Kidney epithelial cell (primary cell): ENCODE results near the gene SPAG16. TPM values are rescaled to one million over a fixed set of nuclear protein-coding genes. Genes with fewer than 3 reads are reported as not detected.
"Not testable (repeated sequence)": the region's sequence is repeated elsewhere in the genome, so short reads cannot be mapped to it uniquely, and the experiment has no call there.

Experiments
- DNase-seq: peaks from one replicate; pipeline ENCODE4 v3.0.0-alpha.2; 2010; ENCODE audit warnings: low read depth
- H3K27me3 ChIP-seq: 2 replicates; pipeline ENCODE4 v1.6.0; 2011; ENCODE audit warnings: low read length; ENCODE audit not compliant: control insufficient read depth, insufficient read depth
- H3K36me3 ChIP-seq: 2 replicates; pipeline ENCODE4 v1.5.1; 2011; ENCODE audit warnings: low read length; ENCODE audit not compliant: control insufficient read depth, insufficient read depth
- H3K4me3 ChIP-seq: 2 replicates; pipeline ENCODE4 v1.5.1; 2011; ENCODE audit warnings: low read depth, mild to moderate bottlenecking, control low read depth, low read length
- total RNA-seq: library from RNA; depleted of rRNA; stranded (reverse); fragments of >200 nt; gene quantifications from 2 replicates; pipeline ENCODE4 v1.2.3, GENCODE V29; 2015
- TF ChIP-seq, protein P1 (sequence below): IDR thresholded peaks from 2 replicates; pipeline ENCODE4 v1.5.1; 2011; ENCODE audit warnings: mild to moderate bottlenecking, moderate library complexity, low read length, control low read depth, inconsistent platforms; ENCODE audit not compliant: insufficient read depth, poor library complexity, severe bottlenecking

Gene SPAG16
- total RNA-seq, 1 donor from 2014 or later: 16.1 TPM

DNA sequence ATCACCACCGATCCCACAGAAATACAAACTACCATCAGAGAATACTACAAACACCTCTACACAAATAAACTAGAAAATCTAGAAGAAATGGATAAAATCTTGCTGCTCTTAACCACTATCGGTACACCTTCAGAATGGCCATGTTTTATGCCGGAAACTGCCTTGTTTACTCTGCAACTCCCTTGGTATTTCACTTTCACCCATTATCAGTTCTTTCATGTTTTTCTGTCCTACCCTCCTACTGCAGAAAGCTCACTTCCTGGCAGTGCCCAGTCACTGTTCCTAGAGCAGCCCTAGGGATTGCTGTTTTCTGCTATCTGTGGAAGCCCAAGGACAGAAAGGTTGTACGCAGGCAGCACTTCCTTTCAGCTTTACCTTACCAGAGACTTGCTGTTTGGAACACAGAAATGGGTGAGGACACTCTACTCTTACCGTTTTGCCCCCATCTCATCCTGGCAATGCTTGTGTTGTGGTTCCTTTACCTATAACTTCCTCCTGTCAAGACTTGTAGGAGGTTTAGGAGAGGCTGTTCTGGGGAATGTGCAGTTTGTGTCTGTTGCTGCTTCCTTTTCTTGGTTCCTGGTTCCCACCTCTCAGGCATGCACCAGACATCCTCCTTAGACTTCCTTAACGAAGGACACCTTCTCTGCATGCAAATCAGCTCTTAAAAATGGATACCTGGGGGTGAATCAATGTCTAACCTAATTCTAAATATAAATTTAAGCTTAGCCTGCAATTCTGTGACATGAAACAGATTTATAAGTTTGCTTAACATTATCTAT lies 394.4 kb downstream of the SPAG16 start:
- TF ChIP-seq, protein P1, sequence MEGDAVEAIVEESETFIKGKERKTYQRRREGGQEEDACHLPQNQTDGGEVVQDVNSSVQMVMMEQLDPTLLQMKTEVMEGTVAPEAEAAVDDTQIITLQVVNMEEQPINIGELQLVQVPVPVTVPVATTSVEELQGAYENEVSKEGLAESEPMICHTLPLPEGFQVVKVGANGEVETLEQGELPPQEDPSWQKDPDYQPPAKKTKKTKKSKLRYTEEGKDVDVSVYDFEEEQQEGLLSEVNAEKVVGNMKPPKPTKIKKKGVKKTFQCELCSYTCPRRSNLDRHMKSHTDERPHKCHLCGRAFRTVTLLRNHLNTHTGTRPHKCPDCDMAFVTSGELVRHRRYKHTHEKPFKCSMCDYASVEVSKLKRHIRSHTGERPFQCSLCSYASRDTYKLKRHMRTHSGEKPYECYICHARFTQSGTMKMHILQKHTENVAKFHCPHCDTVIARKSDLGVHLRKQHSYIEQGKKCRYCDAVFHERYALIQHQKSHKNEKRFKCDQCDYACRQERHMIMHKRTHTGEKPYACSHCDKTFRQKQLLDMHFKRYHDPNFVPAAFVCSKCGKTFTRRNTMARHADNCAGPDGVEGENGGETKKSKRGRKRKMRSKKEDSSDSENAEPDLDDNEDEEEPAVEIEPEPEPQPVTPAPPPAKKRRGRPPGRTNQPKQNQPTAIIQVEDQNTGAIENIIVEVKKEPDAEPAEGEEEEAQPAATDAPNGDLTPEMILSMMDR: no peak
- H3K27me3 ChIP-seq: no peaks in the 10 kb centered on the region
- DNase-seq: no peak
- H3K4me3 ChIP-seq: no peak overlapping the region
- H3K36me3 ChIP-seq: no peaks in the 10 kb centered on the region

DNA sequence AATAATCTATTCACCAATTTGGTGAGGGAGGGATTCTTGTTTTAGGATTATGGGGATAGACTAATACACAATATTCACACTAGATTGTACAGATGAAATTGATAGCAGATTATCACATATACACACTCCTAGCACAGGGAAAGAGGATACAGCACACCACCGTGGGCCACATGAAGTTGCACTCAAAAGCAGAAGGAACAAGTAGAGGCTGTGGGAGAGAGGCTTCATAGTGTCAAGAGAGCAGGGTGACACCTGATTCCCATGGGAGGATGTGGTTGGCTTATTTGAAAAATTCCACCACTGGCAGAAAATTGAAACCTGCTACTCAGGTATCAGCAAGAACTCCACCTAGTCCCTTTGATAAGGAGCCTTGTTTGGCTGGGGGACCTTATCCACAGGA lies 395.6 kb downstream of the SPAG16 start:
- no peak for DNase-seq
- H3K27me3 ChIP-seq: no peaks in the 10 kb centered on the region
- no peaks in the 10 kb centered on the region for H3K36me3 ChIP-seq
- no peak overlapping the region for H3K4me3 ChIP-seq
- TF ChIP-seq, protein P1: no peak

DNA sequence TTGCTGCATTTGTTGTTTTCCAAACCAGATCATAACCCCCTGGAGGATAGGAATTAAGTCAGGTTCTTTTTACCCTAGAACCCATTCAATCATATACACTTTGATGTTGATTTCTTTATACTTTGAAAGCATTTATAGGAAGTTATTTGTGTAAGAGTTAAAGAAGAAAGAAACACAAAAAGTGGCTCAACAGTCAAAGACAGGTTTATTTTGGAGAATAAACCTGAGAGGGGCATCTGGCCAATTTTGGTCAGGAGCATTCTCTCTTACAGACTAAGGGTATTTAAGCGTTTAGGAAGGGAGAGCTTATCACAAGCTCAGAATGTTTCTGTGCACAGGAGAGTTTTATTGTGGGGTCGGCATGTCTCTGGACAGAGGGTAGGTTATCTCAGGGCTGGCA lies 398.0 kb downstream of the SPAG16 start:
- H3K4me3 ChIP-seq: no peak overlapping the region
- TF ChIP-seq, protein P1: no peak
- no peaks in the 10 kb centered on the region for H3K36me3 ChIP-seq
- H3K27me3 ChIP-seq: no peaks in the 10 kb centered on the region
- no peak for DNase-seq

DNA sequence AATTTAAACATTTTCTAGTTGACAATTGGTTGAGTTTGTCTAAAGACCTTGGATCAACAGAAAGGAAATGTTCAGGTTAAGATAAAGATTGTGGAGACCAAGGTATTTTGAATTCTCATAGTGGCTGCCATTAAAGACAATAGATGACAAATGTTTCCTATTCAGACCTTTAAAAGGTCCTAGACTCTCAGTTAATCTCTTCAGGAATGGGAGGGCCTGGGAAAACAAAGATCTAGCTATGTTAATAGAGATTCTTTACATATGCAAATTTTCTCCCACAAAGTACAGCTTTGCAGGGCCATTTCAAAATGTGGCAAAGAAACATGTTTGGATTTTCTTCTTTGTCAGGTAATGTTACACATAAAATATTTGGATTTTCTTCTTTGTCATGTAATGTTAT lies 403.9 kb downstream of the SPAG16 start:
- no peaks in the 10 kb centered on the region for H3K36me3 ChIP-seq
- no peaks in the 10 kb centered on the region for H3K27me3 ChIP-seq
- TF ChIP-seq, protein P1: no peak
- no peak overlapping the region for H3K4me3 ChIP-seq
- DNase-seq: no peak

DNA sequence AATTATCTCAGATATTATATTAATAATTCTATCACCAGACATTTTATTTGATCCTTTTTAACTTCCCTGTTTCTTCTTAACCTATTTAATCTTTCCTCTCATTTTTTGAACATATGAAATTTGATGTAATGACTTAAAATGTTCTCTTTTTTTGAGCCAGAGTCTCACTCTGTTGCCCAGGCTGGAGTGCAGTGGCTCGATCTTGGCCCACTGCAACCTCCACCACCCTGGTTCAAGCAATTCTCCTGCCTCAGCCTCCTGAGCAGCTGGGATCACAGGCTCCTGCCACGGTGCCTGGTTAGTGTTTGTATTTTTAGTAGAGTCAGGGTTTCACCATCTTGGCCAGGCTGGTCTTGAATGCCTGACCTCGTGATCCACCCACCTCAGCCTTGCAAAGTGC lies 404.6 kb downstream of the SPAG16 start:
- H3K4me3 ChIP-seq, H3K36me3 ChIP-seq, DNase-seq, H3K27me3 ChIP-seq: not testable (repeated sequence)

DNA sequence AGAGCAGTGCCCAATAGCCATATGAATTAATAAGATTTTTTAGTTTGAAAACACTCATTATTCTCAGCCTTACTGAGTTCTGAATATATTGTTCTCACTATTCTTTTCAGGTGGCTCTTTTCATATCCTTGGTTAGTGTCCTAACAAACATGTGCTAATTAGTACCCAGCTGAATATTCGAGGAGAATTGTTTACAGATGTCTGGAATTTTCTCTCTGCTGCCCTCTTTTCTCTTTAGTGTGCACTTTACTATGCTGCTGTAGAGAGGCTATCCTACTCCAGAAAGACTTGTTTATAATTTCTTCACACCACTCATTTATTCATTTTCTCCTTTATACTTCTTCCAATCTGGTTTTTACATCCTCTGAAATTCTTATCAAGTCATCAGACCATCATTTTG lies 405.3 kb downstream of the SPAG16 start:
- DNase-seq: no peak
- no peaks in the 10 kb centered on the region for H3K27me3 ChIP-seq
- no peaks in the 10 kb centered on the region for H3K36me3 ChIP-seq
- H3K4me3 ChIP-seq: no peak overlapping the region
- TF ChIP-seq, protein P1: no peak
